HG02623 (cell line): ENCODE data around the gene PNPLA1.

ENCODE experiments used
- ATAC-seq: cut with Tn5 transposase; IDR thresholded peaks from one replicate; pipeline ENCODE4 v1.9.1; 2021; ENCODE audit warnings: moderate library complexity; ENCODE audit not compliant: unreplicated experiment

PNPLA1 gene

DNA sequence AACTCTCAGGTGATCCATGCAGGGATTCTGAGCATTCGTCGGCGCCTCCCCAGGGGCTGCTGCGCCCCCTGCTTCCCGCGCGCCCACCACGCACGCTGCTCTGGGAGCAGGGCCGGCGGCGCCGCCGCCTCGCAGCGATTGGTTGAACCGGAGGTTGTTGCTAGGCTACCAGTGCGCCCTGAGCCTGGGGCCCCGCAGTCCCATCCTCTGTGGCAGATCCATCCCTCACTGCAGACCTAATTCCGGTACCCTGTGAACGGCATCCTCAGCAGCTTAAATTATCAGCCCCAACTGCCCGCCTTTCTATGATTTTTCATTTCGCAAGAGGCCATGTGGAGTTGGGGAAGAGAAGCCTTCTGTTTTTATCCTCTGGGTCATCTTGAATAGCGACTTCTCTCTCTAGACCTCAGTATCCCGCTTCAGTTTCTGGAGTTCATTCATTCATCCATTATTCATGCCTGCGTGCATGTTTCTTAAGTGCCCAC, 15.4 kb downstream of the PNPLA1 start:
- ATAC-seq, result no peak

- no peak for ATAC-seq
These were observed 15.9 kb downstream of the PNPLA1 start for GRCh38 chr6:36285797-36286196.

DNA sequence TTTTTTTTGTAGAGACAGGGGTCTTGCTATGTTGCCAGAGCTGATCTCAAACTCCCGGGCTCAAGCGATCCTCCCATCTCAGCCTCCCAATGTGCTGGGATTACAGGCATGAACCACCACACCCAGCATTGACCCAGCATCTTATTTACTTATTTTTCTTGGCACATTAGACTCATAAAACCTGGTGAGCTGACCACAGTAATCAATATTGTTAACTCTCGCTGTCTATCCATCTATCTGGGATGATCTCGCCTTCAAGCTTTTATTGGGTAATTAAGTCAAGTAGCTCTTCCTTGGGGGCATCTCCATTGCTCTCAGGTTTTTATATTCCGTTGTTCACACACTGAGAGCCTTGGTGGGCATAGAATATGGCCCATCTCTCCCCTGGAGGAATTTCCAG, 17.0 kb downstream of the PNPLA1 start:
- ATAC-seq, result no peak

- no peak for ATAC-seq
These were observed 19.5 kb downstream of the PNPLA1 start for GRCh38 chr6:36289281-36289878.

- no peak for ATAC-seq
These were observed 21.1 kb downstream of the PNPLA1 start for GRCh38 chr6:36290668-36291620.

GRCh38 chr6:36292170-36292569, 22.3 kb downstream of the PNPLA1 start:
- ATAC-seq, result no peak

GRCh38 chr6:36296240-36296639, 26.4 kb downstream of the PNPLA1 start:
- ATAC-seq, result no peak

- ATAC-seq, result no peak
These were observed 27.2 kb downstream of the PNPLA1 start for GRCh38 chr6:36297051-36297450.

DNA sequence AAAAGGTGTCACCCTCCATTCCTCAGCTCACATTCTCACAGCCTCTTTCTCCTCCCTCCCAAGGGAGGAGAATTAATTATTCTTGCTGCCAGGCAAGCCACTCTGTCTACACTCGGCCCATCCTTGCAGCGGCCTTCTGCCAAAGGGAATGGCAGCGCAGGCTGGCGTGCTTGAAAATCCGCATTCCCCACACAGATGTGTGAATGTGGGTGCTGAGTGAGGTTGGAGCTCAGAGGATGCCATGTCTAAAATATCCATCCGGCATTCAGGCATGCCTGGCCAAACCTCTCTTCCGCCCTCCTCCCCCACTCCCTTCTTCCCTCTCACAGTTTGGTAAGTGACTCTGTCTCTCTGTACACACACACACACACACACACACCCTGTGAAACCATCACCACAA, 27.7 kb downstream of the PNPLA1 start:
- ATAC-seq, result no peak

GRCh38 chr6:36298027-36298426, 28.2 kb downstream of the PNPLA1 start:
- ATAC-seq, result no peak

DNA sequence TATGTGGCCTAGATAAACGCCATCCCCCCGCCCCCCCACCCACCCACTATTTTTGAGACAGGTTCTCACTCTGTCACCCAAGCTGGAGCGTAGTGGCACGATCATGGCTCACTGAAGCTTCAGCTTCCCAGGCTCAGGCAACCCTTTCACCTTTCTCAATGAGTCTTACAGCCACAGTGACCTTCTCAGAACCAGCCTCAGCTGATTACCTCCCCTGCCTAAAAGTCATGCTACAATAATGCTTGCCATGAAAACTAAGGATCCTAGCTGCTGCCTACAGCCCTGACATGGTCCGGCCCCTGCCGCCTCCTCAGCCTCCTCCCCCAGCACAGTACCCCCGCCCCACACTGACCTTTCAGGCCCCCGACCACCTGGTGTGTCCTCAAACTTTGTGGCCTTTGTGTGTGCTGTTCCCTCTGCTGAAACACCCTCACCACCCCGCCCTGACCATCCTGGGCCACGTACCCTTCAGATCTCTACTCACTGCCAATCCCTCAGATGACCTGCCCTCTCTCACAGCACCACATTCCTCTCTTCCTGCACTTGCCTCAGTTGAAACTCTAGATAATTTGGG, 31.3 kb downstream of the PNPLA1 start:
- ATAC-seq, result no peak

DNA sequence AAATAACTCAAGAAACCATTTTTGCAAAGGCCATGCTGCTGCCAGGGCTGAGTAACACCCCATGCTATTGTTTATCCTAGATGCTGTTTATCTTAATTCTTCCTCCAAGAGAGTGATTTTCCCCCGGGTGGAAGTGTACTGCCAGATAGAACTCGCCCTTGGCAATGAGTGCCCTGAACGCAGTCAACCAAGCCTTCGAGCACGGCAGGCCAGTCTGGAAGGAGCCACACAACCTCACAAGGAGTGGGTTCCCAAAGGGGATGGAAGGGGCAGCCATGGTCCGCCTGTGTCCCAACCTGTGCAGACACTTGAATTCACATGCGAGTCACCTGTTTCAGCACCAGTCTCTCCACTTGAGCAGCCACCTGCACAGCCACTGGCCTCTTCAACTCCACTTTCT, 31.9 kb downstream of the PNPLA1 start:
- ATAC-seq, result no peak

GRCh38 chr6:36302227-36302976, 32.5 kb downstream of the PNPLA1 start:
- ATAC-seq, result no peak

DNA sequence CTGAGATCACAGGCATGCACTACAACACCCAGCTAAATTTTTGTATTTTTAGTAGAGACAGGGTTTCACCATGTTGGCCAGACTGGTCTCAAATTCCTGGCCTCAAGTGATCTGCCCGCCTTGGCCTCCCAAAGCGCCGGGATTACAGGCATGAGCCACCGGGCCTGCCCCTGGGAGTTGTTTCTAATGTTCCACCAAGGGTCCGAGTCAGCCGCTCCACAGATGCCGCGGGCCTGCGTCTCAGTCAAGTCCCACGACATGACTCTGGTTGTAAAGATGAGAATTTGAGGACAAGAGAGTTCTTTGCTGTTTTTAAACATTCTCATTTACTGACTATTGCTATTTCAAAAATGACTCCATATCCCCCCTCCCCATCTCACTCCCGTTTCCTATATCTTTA, 36.0 kb downstream of the PNPLA1 start:
- no peak for ATAC-seq

- ATAC-seq, result no peak
These were observed 36.5 kb downstream of the PNPLA1 start for GRCh38 chr6:36306375-36306774.

DNA sequence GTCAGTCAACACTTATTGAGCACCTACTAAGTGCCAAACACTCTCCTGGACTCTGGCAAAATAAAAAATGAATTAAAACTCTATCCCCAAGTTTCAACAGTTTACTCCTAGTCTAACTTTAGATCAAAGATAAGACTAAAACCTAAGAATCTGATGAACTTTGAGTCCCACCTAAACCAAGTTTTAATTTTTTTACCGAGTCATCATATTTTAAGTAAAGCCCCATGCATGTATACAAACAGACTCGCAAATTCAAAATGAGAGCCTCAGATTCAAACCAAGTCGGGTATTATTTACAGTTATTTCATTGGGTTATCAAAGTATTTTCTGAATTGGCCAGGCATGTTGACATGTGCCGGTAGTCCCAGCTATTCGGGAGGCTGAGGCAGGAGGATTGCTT, 38.7 kb downstream of the PNPLA1 start:
- no peak for ATAC-seq

- no peak for ATAC-seq
These were observed 39.3 kb downstream of the PNPLA1 start for GRCh38 chr6:36309203-36309602.

DNA sequence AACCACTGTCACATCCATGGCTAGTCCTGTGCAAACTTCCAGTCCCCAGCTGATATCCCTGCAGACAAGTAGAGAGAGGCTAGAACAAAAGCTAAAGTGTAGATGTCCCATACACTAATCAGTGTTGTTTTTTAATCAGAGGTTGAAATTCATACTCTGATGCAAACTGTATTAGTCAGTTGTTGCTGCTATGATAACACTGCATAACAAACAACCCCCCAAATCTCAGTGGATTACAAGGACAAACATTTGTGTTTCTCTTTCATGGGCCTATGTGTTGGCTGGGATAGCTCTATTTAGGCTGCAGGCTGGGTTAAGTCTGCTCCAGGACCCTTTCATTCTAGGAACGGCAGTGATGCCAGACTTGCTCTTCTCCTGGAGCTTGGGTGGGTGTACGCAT, 40.0 kb downstream of the PNPLA1 start:
- no peak for ATAC-seq

GRCh38 chr6:36312854-36313648, 43.2 kb downstream of the PNPLA1 start:
- ATAC-seq, result no peak

DNA sequence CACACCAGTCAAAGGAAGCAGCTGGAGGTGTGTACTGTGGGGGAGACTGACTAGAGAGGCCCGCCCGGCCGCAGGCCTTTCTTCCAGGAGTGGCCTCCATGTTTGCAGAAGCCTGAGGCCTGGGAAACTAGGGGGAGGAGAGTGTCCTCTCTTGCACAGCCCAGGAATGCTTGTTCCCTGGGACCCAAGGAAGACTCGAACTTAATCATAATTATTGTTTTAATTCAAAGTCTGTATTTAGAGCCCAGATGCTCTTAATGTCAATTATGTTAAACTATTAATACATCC, 43.7 kb downstream of the PNPLA1 start:
- no peak for ATAC-seq
